Effector CD8-positive, alpha-beta T cell (primary cell): Measurements from ENCODE around the gene DNAJA3.

ENCODE experiments used
- DNase-seq: peaks from one replicate; lab custom pipeline; 2025; lab: John Stamatoyannopoulos, UW

DNAJA3 gene

GRCh38 chr16:4404967-4405696 lies 20.5 kb upstream of the DNAJA3 start:
- DNase-seq, result no peak

- no peak for DNase-seq
These were observed 17.9 kb upstream of the DNAJA3 start for GRCh38 chr16:4407543-4408322.

GRCh38 chr16:4408323-4408690 lies 17.4 kb upstream of the DNAJA3 start:
- no peak for DNase-seq

GRCh38 chr16:4409081-4409932 lies 16.4 kb upstream of the DNAJA3 start:
- DNase-seq, result no peak

GRCh38 chr16:4410335-4411075 lies 15.2 kb upstream of the DNAJA3 start:
- no peak for DNase-seq

GRCh38 chr16:4411684-4412083 lies 14.0 kb upstream of the DNAJA3 start:
- no peak for DNase-seq

GRCh38 chr16:4412159-4412558 lies 13.5 kb upstream of the DNAJA3 start:
- DNase-seq, result no peak

GRCh38 chr16:4412854-4413253 lies 12.8 kb upstream of the DNAJA3 start:
- DNase-seq, result no peak

- peak; percentile 59 for DNase-seq
These were observed 11.3 kb upstream of the DNAJA3 start for GRCh38 chr16:4414187-4414917.

GRCh38 chr16:4415538-4416199 lies 10.0 kb upstream of the DNAJA3 start:
- DNase-seq, result peak; percentile 32

- peak; percentile 99 for DNase-seq
These were observed 9.3 kb upstream of the DNAJA3 start, which contains the start of gene CORO7 for GRCh38 chr16:4416200-4417032. CORO7 (minus strand) TSS chr16:4416596; CDS start chr16:4416518, 78 bp downstream.

GRCh38 chr16:4419402-4419959 lies 6.2 kb upstream of the DNAJA3 start:
- no peak for DNase-seq

GRCh38 chr16:4420505-4421105 lies 5.1 kb upstream of the DNAJA3 start:
- no peak for DNase-seq

GRCh38 chr16:4426021-4426684 lies 485 bp downstream of the DNAJA3 start:
- DNase-seq, result no peak

GRCh38 chr16:4426722-4427372 lies 1.2 kb downstream of the DNAJA3 start:
- no peak for DNase-seq

- DNase-seq, result no peak
These were observed 2.8 kb downstream of the DNAJA3 start for GRCh38 chr16:4428500-4428899.

GRCh38 chr16:4431023-4431422 lies 5.4 kb downstream of the DNAJA3 start:
- DNase-seq, result no peak

- no peak for DNase-seq
These were observed 7.6 kb downstream of the DNAJA3 start for GRCh38 chr16:4433228-4433627.
